ENCODE data around the gene PPP2R2C. TPM values are rescaled to one million over a fixed set of nuclear protein-coding genes. Genes with fewer than 3 reads are reported as not detected.

PPP2R2C gene
- total and polyA plus RNA-seq, 9 of the 15 experiments (the other 6 are each of a cell fraction or from before 2014, with no cell fraction given): 0.04 to 0.06 TPM; not detected in 7

DNA sequence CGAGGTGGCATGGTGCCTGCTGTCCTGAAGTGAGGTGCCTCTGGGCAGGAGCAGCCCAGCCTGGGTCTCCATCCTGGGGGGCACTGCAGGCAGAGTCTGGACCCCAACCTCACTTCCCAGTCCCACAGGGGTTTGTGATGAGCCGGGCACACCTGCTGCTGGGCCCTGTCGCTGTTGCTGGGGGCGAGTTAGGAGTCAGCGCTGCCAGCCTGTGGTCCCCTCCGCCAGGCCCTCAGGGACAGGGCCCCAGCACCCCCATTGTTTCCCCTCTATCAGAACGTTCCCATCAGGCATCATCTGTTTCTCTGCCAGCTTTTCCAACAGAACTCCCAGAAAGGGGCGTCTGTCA, 179.3 kb downstream of the PPP2R2C start (continued):
- TF ChIP-seq, protein P1, sequence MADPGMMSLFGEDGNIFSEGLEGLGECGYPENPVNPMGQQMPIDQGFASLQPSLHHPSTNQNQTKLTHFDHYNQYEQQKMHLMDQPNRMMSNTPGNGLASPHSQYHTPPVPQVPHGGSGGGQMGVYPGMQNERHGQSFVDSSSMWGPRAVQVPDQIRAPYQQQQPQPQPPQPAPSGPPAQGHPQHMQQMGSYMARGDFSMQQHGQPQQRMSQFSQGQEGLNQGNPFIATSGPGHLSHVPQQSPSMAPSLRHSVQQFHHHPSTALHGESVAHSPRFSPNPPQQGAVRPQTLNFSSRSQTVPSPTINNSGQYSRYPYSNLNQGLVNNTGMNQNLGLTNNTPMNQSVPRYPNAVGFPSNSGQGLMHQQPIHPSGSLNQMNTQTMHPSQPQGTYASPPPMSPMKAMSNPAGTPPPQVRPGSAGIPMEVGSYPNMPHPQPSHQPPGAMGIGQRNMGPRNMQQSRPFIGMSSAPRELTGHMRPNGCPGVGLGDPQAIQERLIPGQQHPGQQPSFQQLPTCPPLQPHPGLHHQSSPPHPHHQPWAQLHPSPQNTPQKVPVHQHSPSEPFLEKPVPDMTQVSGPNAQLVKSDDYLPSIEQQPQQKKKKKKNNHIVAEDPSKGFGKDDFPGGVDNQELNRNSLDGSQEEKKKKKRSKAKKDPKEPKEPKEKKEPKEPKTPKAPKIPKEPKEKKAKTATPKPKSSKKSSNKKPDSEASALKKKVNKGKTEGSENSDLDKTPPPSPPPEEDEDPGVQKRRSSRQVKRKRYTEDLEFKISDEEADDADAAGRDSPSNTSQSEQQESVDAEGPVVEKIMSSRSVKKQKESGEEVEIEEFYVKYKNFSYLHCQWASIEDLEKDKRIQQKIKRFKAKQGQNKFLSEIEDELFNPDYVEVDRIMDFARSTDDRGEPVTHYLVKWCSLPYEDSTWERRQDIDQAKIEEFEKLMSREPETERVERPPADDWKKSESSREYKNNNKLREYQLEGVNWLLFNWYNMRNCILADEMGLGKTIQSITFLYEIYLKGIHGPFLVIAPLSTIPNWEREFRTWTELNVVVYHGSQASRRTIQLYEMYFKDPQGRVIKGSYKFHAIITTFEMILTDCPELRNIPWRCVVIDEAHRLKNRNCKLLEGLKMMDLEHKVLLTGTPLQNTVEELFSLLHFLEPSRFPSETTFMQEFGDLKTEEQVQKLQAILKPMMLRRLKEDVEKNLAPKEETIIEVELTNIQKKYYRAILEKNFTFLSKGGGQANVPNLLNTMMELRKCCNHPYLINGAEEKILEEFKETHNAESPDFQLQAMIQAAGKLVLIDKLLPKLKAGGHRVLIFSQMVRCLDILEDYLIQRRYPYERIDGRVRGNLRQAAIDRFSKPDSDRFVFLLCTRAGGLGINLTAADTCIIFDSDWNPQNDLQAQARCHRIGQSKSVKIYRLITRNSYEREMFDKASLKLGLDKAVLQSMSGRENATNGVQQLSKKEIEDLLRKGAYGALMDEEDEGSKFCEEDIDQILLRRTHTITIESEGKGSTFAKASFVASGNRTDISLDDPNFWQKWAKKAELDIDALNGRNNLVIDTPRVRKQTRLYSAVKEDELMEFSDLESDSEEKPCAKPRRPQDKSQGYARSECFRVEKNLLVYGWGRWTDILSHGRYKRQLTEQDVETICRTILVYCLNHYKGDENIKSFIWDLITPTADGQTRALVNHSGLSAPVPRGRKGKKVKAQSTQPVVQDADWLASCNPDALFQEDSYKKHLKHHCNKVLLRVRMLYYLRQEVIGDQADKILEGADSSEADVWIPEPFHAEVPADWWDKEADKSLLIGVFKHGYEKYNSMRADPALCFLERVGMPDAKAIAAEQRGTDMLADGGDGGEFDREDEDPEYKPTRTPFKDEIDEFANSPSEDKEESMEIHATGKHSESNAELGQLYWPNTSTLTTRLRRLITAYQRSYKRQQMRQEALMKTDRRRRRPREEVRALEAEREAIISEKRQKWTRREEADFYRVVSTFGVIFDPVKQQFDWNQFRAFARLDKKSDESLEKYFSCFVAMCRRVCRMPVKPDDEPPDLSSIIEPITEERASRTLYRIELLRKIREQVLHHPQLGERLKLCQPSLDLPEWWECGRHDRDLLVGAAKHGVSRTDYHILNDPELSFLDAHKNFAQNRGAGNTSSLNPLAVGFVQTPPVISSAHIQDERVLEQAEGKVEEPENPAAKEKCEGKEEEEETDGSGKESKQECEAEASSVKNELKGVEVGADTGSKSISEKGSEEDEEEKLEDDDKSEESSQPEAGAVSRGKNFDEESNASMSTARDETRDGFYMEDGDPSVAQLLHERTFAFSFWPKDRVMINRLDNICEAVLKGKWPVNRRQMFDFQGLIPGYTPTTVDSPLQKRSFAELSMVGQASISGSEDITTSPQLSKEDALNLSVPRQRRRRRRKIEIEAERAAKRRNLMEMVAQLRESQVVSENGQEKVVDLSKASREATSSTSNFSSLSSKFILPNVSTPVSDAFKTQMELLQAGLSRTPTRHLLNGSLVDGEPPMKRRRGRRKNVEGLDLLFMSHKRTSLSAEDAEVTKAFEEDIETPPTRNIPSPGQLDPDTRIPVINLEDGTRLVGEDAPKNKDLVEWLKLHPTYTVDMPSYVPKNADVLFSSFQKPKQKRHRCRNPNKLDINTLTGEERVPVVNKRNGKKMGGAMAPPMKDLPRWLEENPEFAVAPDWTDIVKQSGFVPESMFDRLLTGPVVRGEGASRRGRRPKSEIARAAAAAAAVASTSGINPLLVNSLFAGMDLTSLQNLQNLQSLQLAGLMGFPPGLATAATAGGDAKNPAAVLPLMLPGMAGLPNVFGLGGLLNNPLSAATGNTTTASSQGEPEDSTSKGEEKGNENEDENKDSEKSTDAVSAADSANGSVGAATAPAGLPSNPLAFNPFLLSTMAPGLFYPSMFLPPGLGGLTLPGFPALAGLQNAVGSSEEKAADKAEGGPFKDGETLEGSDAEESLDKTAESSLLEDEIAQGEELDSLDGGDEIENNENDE (IDR thresholded peaks at IDR 0.05; ENCODE audit: low read depth, low read length): no peak
- TF ChIP-seq, protein P2, sequence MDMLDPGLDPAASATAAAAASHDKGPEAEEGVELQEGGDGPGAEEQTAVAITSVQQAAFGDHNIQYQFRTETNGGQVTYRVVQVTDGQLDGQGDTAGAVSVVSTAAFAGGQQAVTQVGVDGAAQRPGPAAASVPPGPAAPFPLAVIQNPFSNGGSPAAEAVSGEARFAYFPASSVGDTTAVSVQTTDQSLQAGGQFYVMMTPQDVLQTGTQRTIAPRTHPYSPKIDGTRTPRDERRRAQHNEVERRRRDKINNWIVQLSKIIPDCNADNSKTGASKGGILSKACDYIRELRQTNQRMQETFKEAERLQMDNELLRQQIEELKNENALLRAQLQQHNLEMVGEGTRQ (CRISPR knock-in tag; IDR thresholded peaks at IDR 0.05): no peak
- TF ChIP-seq, protein P3, sequence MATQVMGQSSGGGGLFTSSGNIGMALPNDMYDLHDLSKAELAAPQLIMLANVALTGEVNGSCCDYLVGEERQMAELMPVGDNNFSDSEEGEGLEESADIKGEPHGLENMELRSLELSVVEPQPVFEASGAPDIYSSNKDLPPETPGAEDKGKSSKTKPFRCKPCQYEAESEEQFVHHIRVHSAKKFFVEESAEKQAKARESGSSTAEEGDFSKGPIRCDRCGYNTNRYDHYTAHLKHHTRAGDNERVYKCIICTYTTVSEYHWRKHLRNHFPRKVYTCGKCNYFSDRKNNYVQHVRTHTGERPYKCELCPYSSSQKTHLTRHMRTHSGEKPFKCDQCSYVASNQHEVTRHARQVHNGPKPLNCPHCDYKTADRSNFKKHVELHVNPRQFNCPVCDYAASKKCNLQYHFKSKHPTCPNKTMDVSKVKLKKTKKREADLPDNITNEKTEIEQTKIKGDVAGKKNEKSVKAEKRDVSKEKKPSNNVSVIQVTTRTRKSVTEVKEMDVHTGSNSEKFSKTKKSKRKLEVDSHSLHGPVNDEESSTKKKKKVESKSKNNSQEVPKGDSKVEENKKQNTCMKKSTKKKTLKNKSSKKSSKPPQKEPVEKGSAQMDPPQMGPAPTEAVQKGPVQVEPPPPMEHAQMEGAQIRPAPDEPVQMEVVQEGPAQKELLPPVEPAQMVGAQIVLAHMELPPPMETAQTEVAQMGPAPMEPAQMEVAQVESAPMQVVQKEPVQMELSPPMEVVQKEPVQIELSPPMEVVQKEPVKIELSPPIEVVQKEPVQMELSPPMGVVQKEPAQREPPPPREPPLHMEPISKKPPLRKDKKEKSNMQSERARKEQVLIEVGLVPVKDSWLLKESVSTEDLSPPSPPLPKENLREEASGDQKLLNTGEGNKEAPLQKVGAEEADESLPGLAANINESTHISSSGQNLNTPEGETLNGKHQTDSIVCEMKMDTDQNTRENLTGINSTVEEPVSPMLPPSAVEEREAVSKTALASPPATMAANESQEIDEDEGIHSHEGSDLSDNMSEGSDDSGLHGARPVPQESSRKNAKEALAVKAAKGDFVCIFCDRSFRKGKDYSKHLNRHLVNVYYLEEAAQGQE (IDR thresholded peaks at IDR 0.05; ENCODE audit: borderline replicate concordance): no peak
- TF ChIP-seq, protein P3 (CRISPR knock-in tag; IDR thresholded peaks at IDR 0.05; ENCODE audit: low read depth): no peak
- no peak for TF ChIP-seq KAT8 (IDR thresholded peaks at IDR 0.05; ENCODE audit: low read depth)
- TF ChIP-seq, protein P4, sequence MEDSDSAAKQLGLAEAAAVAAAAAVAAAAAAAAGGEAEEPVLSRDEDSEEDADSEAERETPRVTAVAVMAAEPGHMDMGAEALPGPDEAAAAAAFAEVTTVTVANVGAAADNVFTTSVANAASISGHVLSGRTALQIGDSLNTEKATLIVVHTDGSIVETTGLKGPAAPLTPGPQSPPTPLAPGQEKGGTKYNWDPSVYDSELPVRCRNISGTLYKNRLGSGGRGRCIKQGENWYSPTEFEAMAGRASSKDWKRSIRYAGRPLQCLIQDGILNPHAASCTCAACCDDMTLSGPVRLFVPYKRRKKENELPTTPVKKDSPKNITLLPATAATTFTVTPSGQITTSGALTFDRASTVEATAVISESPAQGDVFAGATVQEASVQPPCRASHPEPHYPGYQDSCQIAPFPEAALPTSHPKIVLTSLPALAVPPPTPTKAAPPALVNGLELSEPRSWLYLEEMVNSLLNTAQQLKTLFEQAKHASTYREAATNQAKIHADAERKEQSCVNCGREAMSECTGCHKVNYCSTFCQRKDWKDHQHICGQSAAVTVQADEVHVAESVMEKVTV (CRISPR knock-in tag; IDR thresholded peaks at IDR 0.05): no peak
